Osteocyte (in vitro differentiated cells): Measurements from ENCODE around the gene PTPRN2. TPM values are rescaled to one million over a fixed set of nuclear protein-coding genes. Genes with fewer than 3 reads are reported as not detected.
"Not testable (repeated sequence)": the region's sequence is repeated elsewhere in the genome, so short reads cannot be mapped to it uniquely, and the experiment has no call there.

Experiments
- DNase-seq: peaks from one replicate; pipeline ENCODE4 v3.0.0; 2021; ENCODE audit warnings: mixed read lengths; ENCODE audit not compliant: unreplicated experiment; ENCODE audit errors: extremely low spot score
- H3K27ac Mint-ChIP-seq: one replicate; pipeline ENCODE4 v1.8.0; 2021; ENCODE audit warnings: mild to moderate bottlenecking, mixed read lengths; ENCODE audit not compliant: unreplicated experiment
- H3K27me3 Mint-ChIP-seq: one replicate; pipeline ENCODE4 v1.8.0; 2021; ENCODE audit warnings: mixed read lengths; ENCODE audit not compliant: unreplicated experiment
- H3K36me3 Mint-ChIP-seq: one replicate; pipeline ENCODE4 v1.8.0; 2021; ENCODE audit warnings: mixed read lengths; ENCODE audit not compliant: unreplicated experiment
- H3K4me1 Mint-ChIP-seq: one replicate; pipeline ENCODE4 v1.8.0; 2021; ENCODE audit warnings: mixed read lengths; ENCODE audit not compliant: unreplicated experiment
- H3K4me3 Mint-ChIP-seq: one replicate; pipeline ENCODE4 v1.8.0; 2021; ENCODE audit warnings: mild to moderate bottlenecking, moderate library complexity, mixed read lengths; ENCODE audit not compliant: unreplicated experiment
- H3K9me3 Mint-ChIP-seq: one replicate; pipeline ENCODE4 v1.8.0; 2021; ENCODE audit warnings: mixed read lengths; ENCODE audit not compliant: unreplicated experiment
- CTCF ChIP-seq: fragments of 200-600 bp; sonication (generic); IDR thresholded peaks from 2 replicates; pipeline ENCODE4 v1.5.0; 2021; ENCODE audit warnings: antibody characterized with exemption, mild to moderate bottlenecking, moderate library complexity
- total RNA-seq: library from RNA; stranded (reverse); gene quantifications from 2 replicates; pipeline ENCODE4 v1.2.1, GENCODE V29; 2021

Gene PTPRN2
- total RNA-seq, 1 donor from 2014 or later = 0.59 TPM

GRCh38 chr7:158050441-158050977, 537.1 kb downstream of the PTPRN2 start:
- no peak for DNase-seq
- no peaks in the 10 kb centered on the region for H3K36me3 Mint-ChIP-seq
- no peaks in the 10 kb centered on the region for H3K27me3 Mint-ChIP-seq
- H3K4me1 Mint-ChIP-seq = no peaks in the 10 kb centered on the region
- H3K4me3 Mint-ChIP-seq = no peak overlapping the region
- peaks cover 25% of the 10 kb centered on the region for H3K9me3 Mint-ChIP-seq
- no peak overlapping the region for H3K27ac Mint-ChIP-seq
- no peak for TF ChIP-seq CTCF

GRCh38 chr7:158049271-158049670, 538.4 kb downstream of the PTPRN2 start:
- Mint-ChIP-seq H3K27ac (no peak overlapping the region), H3K36me3 (no peaks in the 10 kb centered on the region), H3K4me1 (no peaks in the 10 kb centered on the region), H3K27me3 (no peaks in the 10 kb centered on the region), H3K4me3 (no peak overlapping the region), H3K9me3 (peaks cover 17% of the 10 kb centered on the region)
- TF ChIP-seq CTCF = no peak
- DNase-seq = no peak

GRCh38 chr7:158048569-158048968, 539.1 kb downstream of the PTPRN2 start:
- Mint-ChIP-seq H3K4me1 (no peaks in the 10 kb centered on the region), H3K9me3 (peaks cover 17% of the 10 kb centered on the region), H3K27ac (no peak overlapping the region), H3K27me3 (no peaks in the 10 kb centered on the region), H3K36me3 (no peaks in the 10 kb centered on the region), H3K4me3 (no peak overlapping the region)
- no peak for TF ChIP-seq CTCF
- no peak for DNase-seq

GRCh38 chr7:158047391-158048059, 540.1 kb downstream of the PTPRN2 start:
- H3K27me3 Mint-ChIP-seq = no peaks in the 10 kb centered on the region
- TF ChIP-seq CTCF = no peak
- H3K4me1 Mint-ChIP-seq = no peaks in the 10 kb centered on the region
- DNase-seq = no peak
- no peak overlapping the region for H3K4me3 Mint-ChIP-seq
- no peak overlapping the region for H3K27ac Mint-ChIP-seq
- H3K36me3 Mint-ChIP-seq = no peaks in the 10 kb centered on the region
- H3K9me3 Mint-ChIP-seq = peaks cover 8% of the 10 kb centered on the region

- not testable (repeated sequence) for DNase-seq, H3K36me3 Mint-ChIP-seq, H3K27me3 Mint-ChIP-seq, H3K4me3 Mint-ChIP-seq, H3K9me3 Mint-ChIP-seq, H3K4me1 Mint-ChIP-seq, H3K27ac Mint-ChIP-seq
These were observed 541.4 kb downstream of the PTPRN2 start for GRCh38 chr7:158046246-158046645.
